Transverse colon (tissue), 4 donors: Measurements from ENCODE around the gene PPIL3.
A peak's percentile ranks its signal among the peaks of the same experiment; 100 is the strongest.

Source experiments
- POLR2A ChIP-seq: fragments of 450-650 bp; IDR thresholded peaks from one replicate; pipeline ENCODE4 v1.6.1; 2016; ENCODE audit warnings: antibody characterized with exemption, mild to moderate bottlenecking, moderate library complexity
- POLR2AphosphoS5 ChIP-seq, 3 donors: sonication (generic); formaldehyde crosslinking; IDR thresholded peaks; one replicate each; pipeline ENCODE4 v1.6.1; 2016; ENCODE audit warnings: antibody characterized with exemption in 3 of 3
- TF ChIP-seq, protein P1 (sequence below), 5 experiments: fragments of 200-600 bp in 3 of 5; fragments of 450-650 bp in 2 of 5; sonication (generic) in 3 of 5; IDR thresholded peaks; 1 replicate in 2 of 5; 2 replicates in 3 of 5; pipeline ENCODE4 v1.5.1; 2016 to 2017; ENCODE audit warnings: antibody characterized with exemption in 5 of 5, inconsistent platforms in 3 of 5, mild to moderate bottlenecking in 2 of 5, moderate library complexity in 1 of 5

DNA sequence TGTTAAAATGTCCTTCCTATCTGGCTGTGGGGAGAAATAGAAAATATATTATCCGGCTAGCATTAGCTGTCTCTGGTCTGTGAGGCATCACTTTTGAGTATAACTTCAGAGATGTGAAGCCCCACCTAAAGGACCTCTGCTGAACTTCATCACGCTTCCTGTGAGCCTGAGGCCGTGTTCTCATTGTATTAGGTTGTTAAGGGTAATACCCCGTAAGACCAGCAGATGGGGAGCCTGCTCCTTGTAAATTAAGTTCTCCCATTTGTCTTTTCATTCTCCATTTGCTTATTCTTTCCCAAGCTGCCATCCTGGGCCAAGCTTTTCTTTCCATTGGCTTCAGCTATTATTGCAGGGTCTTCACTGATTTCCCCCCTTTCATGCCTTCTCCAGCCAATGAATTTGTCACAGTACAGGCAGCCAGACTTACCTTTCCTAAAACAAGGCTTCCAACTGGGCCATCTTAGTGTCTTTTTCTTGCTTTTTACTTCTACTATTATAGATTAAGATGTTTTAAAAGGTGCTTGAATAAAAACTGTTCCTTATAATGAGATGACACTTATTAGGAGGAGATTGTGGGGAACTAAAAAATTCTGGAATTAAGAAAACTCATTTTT, 12.7 kb upstream of the PPIL3 start:
- TF ChIP-seq, protein P1, sequence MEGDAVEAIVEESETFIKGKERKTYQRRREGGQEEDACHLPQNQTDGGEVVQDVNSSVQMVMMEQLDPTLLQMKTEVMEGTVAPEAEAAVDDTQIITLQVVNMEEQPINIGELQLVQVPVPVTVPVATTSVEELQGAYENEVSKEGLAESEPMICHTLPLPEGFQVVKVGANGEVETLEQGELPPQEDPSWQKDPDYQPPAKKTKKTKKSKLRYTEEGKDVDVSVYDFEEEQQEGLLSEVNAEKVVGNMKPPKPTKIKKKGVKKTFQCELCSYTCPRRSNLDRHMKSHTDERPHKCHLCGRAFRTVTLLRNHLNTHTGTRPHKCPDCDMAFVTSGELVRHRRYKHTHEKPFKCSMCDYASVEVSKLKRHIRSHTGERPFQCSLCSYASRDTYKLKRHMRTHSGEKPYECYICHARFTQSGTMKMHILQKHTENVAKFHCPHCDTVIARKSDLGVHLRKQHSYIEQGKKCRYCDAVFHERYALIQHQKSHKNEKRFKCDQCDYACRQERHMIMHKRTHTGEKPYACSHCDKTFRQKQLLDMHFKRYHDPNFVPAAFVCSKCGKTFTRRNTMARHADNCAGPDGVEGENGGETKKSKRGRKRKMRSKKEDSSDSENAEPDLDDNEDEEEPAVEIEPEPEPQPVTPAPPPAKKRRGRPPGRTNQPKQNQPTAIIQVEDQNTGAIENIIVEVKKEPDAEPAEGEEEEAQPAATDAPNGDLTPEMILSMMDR (IDR thresholded peaks at IDR 0.05): peak; percentile 58 to 89 (median 80)
- no peak for TF ChIP-seq POLR2AphosphoS5 (IDR thresholded peaks at IDR 0.05)
- TF ChIP-seq POLR2A: no peak
